PC-3 (cell line): Measurements from ENCODE around the gene TSHZ2.

Source experiments
- EZH2 ChIP-seq: fragments of 300-600 bp; sonication (generic); IDR thresholded peaks from one replicate; pipeline ENCODE4 v1.6.1; 2017; ENCODE audit warnings: antibody characterized with exemption, mild to moderate bottlenecking, low read length; ENCODE audit not compliant: unreplicated experiment
- EZH2phosphoT487 ChIP-seq: fragments of 300-600 bp; sonication (generic); IDR thresholded peaks from 2 replicates; pipeline ENCODE4 v1.6.1; 2018; ENCODE audit warnings: mild to moderate bottlenecking, antibody characterized with exemption, low read length, borderline replicate concordance
- TF ChIP-seq, protein P1 (sequence below): fragments of 300-600 bp; sonication (generic); conservative IDR thresholded peaks from 2 replicates; pipeline ENCODE4 v1.5.1; 2017; ENCODE audit warnings: antibody characterized with exemption, low read depth, mild to moderate bottlenecking, low read length

DNA sequence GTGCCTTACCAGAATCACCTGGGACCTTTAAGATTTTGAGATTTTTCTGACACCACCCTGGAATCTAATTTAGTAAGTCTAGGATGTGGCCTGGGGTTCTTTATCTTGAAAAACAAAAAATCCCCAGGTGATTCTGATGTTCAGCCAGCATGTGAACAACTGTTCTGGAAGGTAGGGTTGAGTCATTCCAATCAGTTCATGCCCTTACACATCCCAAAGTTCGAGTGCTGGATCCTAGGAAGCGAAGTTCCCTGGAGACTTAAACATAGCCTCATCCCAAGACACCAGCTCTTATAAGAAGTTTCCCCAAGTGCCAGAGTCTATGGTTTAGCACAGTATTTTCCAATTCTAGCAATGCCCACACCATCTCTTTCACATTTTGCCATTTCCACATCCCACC is 6.3 kb upstream of the TSHZ2 start:
- TF ChIP-seq, protein P1, sequence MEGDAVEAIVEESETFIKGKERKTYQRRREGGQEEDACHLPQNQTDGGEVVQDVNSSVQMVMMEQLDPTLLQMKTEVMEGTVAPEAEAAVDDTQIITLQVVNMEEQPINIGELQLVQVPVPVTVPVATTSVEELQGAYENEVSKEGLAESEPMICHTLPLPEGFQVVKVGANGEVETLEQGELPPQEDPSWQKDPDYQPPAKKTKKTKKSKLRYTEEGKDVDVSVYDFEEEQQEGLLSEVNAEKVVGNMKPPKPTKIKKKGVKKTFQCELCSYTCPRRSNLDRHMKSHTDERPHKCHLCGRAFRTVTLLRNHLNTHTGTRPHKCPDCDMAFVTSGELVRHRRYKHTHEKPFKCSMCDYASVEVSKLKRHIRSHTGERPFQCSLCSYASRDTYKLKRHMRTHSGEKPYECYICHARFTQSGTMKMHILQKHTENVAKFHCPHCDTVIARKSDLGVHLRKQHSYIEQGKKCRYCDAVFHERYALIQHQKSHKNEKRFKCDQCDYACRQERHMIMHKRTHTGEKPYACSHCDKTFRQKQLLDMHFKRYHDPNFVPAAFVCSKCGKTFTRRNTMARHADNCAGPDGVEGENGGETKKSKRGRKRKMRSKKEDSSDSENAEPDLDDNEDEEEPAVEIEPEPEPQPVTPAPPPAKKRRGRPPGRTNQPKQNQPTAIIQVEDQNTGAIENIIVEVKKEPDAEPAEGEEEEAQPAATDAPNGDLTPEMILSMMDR: no peak
- TF ChIP-seq EZH2 (no peak), EZH2phosphoT487 (no peak)
